Liver (tissue), 9 donors: ENCODE data around the gene RXRG. TPM values are rescaled to one million over a fixed set of nuclear protein-coding genes. Genes with fewer than 3 reads are reported as not detected.

Source experiments
- DNase-seq: peaks from one replicate; pipeline ENCODE4 v3.0.0-alpha.2; 2017; ENCODE audit warnings: low spot score
- H3K27ac ChIP-seq, 2 donors: one replicate each; pipeline ENCODE4 v1.7.0; 2013; ENCODE audit warnings: inconsistent platforms in 2 of 2, low read length in 2 of 2, control low read depth in 1 of 2, low read depth in 1 of 2, mild to moderate bottlenecking in 1 of 2
- H3K27me3 ChIP-seq, 4 donors: one replicate each; pipeline versions ENCODE4 v1.6.1 to v1.7.0; 2013; ENCODE audit warnings: low read length in 3 of 4, inconsistent platforms in 1 of 4, mild to moderate bottlenecking in 1 of 4, moderate library complexity in 1 of 4; ENCODE audit not compliant: control insufficient read depth in 4 of 4, insufficient read depth in 4 of 4
- H3K36me3 ChIP-seq, 4 donors: one replicate each; pipeline versions ENCODE4 v1.6.1 to v1.7.0; 2013; ENCODE audit warnings: low read length in 3 of 4, mild to moderate bottlenecking in 3 of 4, low read depth in 1 of 4, moderate library complexity in 1 of 4; ENCODE audit not compliant: control insufficient read depth in 4 of 4, insufficient read depth in 3 of 4
- H3K4me1 ChIP-seq, 4 donors: one replicate each; pipeline versions ENCODE4 v1.6.1 to v1.7.0; 2013; ENCODE audit warnings: low read length in 3 of 4, mild to moderate bottlenecking in 3 of 4, moderate library complexity in 1 of 4; ENCODE audit not compliant: control insufficient read depth in 4 of 4, insufficient read depth in 4 of 4
- H3K4me3 ChIP-seq, 3 donors: one replicate each; pipeline versions ENCODE4 v1.6.1 to v1.7.0; 2013; ENCODE audit warnings: low read length in 3 of 3, control low read depth in 1 of 3, low read depth in 1 of 3, mild to moderate bottlenecking in 1 of 3
- H3K9ac ChIP-seq, 2 donors: one replicate each; pipeline ENCODE4 v1.7.0; 2013; ENCODE audit warnings: low read length in 2 of 2, mild to moderate bottlenecking in 2 of 2, moderate library complexity in 2 of 2, control low read depth in 1 of 2, low read depth in 1 of 2
- H3K9me3 ChIP-seq, 4 donors: one replicate each; pipeline versions ENCODE4 v1.6.1 to v1.7.0; 2013; ENCODE audit warnings: low read length in 3 of 4; ENCODE audit not compliant: control insufficient read depth in 4 of 4
- FOXA1 ChIP-seq: IDR thresholded peaks from 2 replicates; pipeline ENCODE4 v1.6.1; 2016; ENCODE audit warnings: antibody characterized with exemption
- FOXA2 ChIP-seq: IDR thresholded peaks from 2 replicates; pipeline ENCODE4 v1.6.1; 2016; ENCODE audit warnings: antibody characterized with exemption
- GABPA ChIP-seq, 2 donors: IDR thresholded peaks in 1 of 2; conservative IDR thresholded peaks in 1 of 2; 2 replicates each; pipeline ENCODE4 v1.6.1; 2016; ENCODE audit warnings: antibody characterized with exemption in 2 of 2, mild to moderate bottlenecking in 1 of 2, moderate library complexity in 1 of 2
- HNF4A ChIP-seq, 2 donors: conservative IDR thresholded peaks; 2 replicates each; pipeline ENCODE4 v1.6.1; 2016; ENCODE audit warnings: antibody characterized with exemption in 2 of 2, mild to moderate bottlenecking in 2 of 2
- HNF4G ChIP-seq: IDR thresholded peaks from 2 replicates; pipeline ENCODE4 v1.6.1; 2016; ENCODE audit warnings: antibody characterized with exemption
- NR2F2 ChIP-seq: IDR thresholded peaks from 2 replicates; pipeline ENCODE4 v1.6.1; 2016; ENCODE audit warnings: antibody characterized with exemption
- RXRA ChIP-seq, 2 donors: IDR thresholded peaks; 2 replicates each; pipeline ENCODE4 v1.6.1; 2017 to 2018; ENCODE audit warnings: antibody characterized with exemption in 2 of 2, mild to moderate bottlenecking in 1 of 2
- WGBS: extraction: QIAGEN DNeasy Blood & Tissue Kit; methylation state at CpG from one replicate; pipeline ENCODE4 v1.1.7; 2013; 5-methylcytosine and 5-hydroxymethylcytosine counted together
- polyA plus RNA-seq, 2 donors: library from polyadenylated mRNA; stranded (reverse) in 1 of 2; unstranded in 1 of 2; fragments of 200-250 nt in 1 of 2; fragments of >200 nt in 1 of 2; fragmentation: Nextera tagmentation in 1 of 2; extraction: Ambion mirVana in 1 of 2; gene quantifications; one replicate each; pipeline versions ENCODE4 v1.2.1 to v1.2.3, GENCODE V29; 2013 to 2015
- total RNA-seq, 2 donors: library from RNA; depleted of rRNA; stranded (reverse); fragments of >200 nt; gene quantifications; one replicate each; pipeline ENCODE4 v1.2.3, GENCODE V29; 2014
- TF ChIP-seq, protein P1 (sequence below): IDR thresholded peaks from 2 replicates; pipeline ENCODE4 v1.6.1; 2016; ENCODE audit warnings: antibody characterized with exemption, mild to moderate bottlenecking
- TF ChIP-seq, protein P2 (sequence below): IDR thresholded peaks from 2 replicates; pipeline ENCODE4 v1.6.1; 2016; ENCODE audit warnings: antibody characterized with exemption
- TF ChIP-seq, protein P3 (sequence below): IDR thresholded peaks from 2 replicates; pipeline ENCODE4 v1.6.1; 2016; ENCODE audit warnings: antibody characterized with exemption
- TF ChIP-seq, protein P4 (sequence below): fragments of 150-350 bp; IDR thresholded peaks from 2 replicates; pipeline ENCODE4 v1.5.1; 2017; ENCODE audit warnings: improper control_type of control experiment, low read depth, low read length; ENCODE audit not compliant: missing input control
- TF ChIP-seq, protein P5 (sequence below): IDR thresholded peaks from 2 replicates; pipeline ENCODE4 v1.6.1; 2016; ENCODE audit warnings: antibody characterized with exemption
- donor health status: healthy.
- donor health status: healthy.
- donor health status: healthy.
- donor health status: healthy.
- donor health status: healthy.

The RXRG gene
- total and polyA plus RNA-seq, 4 donors, result 0.12 to 0.44 (median 0.42) TPM; not detected in 1

DNA sequence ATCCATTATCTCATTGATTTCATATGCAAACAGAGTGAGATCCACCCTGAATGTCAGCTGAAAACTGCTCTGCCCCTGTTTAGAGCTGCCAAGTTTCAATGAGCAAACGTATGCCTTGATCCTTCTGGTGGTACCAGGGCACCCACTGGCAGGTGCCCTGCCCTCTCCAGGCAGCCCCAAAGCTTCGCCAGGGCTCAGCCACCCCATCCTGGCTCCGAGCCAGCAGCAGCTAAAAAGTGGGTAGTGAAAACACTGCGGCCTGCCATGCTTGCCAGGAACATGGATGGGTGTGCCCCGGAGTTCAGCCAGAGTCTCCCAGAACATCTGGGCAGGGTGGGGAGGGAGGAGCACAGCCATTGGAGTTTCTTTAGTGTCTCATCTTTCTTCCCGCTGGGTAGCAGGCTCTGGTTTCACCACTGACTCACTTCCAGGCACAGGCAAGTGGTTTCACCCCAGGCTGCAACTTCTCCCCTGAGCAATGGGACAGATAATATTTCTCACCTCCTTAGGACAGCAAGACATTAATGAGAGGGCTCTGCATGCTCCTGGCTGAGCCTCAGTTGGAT is 80.3 kb downstream of the RXRG start:
- H3K27me3 ChIP-seq, result no peaks in the 10 kb centered on the region
- no peaks in the 10 kb centered on the region for H3K36me3 ChIP-seq
- no peak overlapping the region for H3K4me3 ChIP-seq
- H3K27ac ChIP-seq, result no peak overlapping the region
- TF ChIP-seq, protein P1, sequence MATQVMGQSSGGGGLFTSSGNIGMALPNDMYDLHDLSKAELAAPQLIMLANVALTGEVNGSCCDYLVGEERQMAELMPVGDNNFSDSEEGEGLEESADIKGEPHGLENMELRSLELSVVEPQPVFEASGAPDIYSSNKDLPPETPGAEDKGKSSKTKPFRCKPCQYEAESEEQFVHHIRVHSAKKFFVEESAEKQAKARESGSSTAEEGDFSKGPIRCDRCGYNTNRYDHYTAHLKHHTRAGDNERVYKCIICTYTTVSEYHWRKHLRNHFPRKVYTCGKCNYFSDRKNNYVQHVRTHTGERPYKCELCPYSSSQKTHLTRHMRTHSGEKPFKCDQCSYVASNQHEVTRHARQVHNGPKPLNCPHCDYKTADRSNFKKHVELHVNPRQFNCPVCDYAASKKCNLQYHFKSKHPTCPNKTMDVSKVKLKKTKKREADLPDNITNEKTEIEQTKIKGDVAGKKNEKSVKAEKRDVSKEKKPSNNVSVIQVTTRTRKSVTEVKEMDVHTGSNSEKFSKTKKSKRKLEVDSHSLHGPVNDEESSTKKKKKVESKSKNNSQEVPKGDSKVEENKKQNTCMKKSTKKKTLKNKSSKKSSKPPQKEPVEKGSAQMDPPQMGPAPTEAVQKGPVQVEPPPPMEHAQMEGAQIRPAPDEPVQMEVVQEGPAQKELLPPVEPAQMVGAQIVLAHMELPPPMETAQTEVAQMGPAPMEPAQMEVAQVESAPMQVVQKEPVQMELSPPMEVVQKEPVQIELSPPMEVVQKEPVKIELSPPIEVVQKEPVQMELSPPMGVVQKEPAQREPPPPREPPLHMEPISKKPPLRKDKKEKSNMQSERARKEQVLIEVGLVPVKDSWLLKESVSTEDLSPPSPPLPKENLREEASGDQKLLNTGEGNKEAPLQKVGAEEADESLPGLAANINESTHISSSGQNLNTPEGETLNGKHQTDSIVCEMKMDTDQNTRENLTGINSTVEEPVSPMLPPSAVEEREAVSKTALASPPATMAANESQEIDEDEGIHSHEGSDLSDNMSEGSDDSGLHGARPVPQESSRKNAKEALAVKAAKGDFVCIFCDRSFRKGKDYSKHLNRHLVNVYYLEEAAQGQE, result no peak
- TF ChIP-seq, protein P2, sequence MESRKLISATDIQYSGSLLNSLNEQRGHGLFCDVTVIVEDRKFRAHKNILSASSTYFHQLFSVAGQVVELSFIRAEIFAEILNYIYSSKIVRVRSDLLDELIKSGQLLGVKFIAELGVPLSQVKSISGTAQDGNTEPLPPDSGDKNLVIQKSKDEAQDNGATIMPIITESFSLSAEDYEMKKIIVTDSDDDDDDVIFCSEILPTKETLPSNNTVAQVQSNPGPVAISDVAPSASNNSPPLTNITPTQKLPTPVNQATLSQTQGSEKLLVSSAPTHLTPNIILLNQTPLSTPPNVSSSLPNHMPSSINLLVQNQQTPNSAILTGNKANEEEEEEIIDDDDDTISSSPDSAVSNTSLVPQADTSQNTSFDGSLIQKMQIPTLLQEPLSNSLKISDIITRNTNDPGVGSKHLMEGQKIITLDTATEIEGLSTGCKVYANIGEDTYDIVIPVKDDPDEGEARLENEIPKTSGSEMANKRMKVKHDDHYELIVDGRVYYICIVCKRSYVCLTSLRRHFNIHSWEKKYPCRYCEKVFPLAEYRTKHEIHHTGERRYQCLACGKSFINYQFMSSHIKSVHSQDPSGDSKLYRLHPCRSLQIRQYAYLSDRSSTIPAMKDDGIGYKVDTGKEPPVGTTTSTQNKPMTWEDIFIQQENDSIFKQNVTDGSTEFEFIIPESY, result no peak
- TF ChIP-seq GABPA (IDR thresholded peaks at IDR 0.05 in 1 of 2, conservative IDR thresholded peaks at IDR 0.05 in 1 of 2), result no peak
- TF ChIP-seq NR2F2, result no peak
- TF ChIP-seq RXRA (IDR thresholded peaks at IDR 0.05), result no peak
- TF ChIP-seq, protein P3, sequence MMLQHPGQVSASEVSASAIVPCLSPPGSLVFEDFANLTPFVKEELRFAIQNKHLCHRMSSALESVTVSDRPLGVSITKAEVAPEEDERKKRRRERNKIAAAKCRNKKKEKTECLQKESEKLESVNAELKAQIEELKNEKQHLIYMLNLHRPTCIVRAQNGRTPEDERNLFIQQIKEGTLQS, result no peak
- no peak for TF ChIP-seq FOXA2
- no peak for TF ChIP-seq FOXA1
- TF ChIP-seq, protein P4, sequence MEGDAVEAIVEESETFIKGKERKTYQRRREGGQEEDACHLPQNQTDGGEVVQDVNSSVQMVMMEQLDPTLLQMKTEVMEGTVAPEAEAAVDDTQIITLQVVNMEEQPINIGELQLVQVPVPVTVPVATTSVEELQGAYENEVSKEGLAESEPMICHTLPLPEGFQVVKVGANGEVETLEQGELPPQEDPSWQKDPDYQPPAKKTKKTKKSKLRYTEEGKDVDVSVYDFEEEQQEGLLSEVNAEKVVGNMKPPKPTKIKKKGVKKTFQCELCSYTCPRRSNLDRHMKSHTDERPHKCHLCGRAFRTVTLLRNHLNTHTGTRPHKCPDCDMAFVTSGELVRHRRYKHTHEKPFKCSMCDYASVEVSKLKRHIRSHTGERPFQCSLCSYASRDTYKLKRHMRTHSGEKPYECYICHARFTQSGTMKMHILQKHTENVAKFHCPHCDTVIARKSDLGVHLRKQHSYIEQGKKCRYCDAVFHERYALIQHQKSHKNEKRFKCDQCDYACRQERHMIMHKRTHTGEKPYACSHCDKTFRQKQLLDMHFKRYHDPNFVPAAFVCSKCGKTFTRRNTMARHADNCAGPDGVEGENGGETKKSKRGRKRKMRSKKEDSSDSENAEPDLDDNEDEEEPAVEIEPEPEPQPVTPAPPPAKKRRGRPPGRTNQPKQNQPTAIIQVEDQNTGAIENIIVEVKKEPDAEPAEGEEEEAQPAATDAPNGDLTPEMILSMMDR, result no peak
- TF ChIP-seq HNF4A (conservative IDR thresholded peaks at IDR 0.05), result no peak
- TF ChIP-seq, protein P5, sequence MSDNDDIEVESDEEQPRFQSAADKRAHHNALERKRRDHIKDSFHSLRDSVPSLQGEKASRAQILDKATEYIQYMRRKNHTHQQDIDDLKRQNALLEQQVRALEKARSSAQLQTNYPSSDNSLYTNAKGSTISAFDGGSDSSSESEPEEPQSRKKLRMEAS, result no peak
- TF ChIP-seq HNF4G, result no peak
- no peak for DNase-seq
- 22% methylated on average over 6 of the region's 6 CpGs for WGBS
- no peaks in the 10 kb centered on the region for H3K9me3 ChIP-seq
- H3K4me1 ChIP-seq, result peaks cover 0 to 9% (median 4%) of the 10 kb centered on the region in 4 donors
- no peak overlapping the region for H3K9ac ChIP-seq

DNA sequence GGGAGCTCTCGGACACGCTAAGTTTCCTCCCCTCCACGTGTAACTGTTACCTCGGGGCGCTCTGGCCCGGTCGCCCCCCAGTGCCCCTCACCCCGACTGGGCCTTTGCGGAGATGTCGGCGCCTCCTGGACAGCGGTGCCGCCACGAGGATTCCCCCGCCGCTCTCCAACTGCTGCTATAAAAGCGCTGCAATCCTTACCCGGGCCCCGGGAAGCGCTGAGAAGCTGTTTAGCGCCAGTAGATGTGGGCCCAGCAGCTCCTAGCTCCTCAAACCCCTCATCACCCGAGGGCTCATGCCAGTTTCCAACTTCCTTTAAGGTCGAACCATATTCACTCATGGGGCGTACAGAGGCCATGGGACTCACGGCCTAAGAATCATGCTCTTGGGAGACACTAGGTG is 88.0 kb downstream of the RXRG start:
- H3K4me1 ChIP-seq, result peaks cover 16 to 42% (median 30%) of the 10 kb centered on the region in 4 donors
- H3K27me3 ChIP-seq, result peaks cover 5 to 31% (median 15%) of the 10 kb centered on the region in 4 donors
- DNase-seq, result no peak
- WGBS, result 22% methylated on average over 25 of the region's 25 CpGs
- no peak for TF ChIP-seq HNF4A (conservative IDR thresholded peaks at IDR 0.05)
- TF ChIP-seq, protein P5, result no peak
- TF ChIP-seq, protein P3, result no peak
- no peak overlapping the region for H3K4me3 ChIP-seq
- no peak overlapping the region for H3K27ac ChIP-seq
- H3K9ac ChIP-seq, result no peak overlapping the region
- H3K36me3 ChIP-seq, result no peaks in the 10 kb centered on the region
- no peaks in the 10 kb centered on the region for H3K9me3 ChIP-seq
